NCI-H82 treated with DMSO at 0.1 percent for 48 hours (cell line): Measurements from ENCODE around the gene RBCK1.

ENCODE experiments used
- DNase-seq: peaks from one replicate; lab custom pipeline; 2025; ENCODE audit not compliant: unreplicated experiment; lab: John Stamatoyannopoulos, UW

Gene RBCK1

DNA sequence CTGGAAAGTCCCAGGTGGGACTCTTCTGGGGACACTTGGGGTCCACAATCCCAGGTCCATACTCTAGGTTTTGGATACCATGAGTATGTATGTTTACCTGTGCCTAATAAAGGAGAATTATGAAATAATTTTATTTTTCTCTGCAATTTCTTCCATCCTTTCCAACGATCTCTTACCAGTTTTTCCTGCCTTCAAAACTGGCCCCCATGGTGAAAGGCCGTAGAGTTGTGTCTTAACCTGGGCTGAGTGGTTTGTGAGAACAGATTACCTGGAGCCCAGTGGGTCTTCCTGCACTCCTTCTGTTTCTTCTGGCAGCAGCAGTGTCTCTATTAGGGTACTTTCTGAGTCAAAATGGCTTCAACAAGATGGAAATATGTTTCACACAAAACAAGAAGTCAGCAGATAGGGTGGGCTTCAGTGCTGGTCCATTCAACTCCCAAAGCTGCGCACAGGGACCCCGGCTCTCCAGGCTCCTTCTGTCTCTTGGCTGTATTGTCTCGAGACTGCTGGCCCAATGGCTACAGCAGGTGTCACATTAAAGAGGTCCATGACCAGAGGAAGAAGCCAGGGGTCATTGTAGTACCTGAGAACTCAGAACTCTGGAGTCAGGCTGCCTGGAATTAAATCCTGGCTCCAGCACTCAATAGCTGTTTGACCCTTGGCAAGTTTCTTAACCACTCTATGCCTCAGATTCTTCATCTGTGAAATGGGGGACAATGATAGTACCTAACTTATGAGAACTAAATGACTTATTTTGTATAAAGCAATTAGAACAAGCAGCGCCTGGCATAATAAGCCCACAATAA, 10.5 kb upstream of the RBCK1 start:
- no peak for DNase-seq

DNA sequence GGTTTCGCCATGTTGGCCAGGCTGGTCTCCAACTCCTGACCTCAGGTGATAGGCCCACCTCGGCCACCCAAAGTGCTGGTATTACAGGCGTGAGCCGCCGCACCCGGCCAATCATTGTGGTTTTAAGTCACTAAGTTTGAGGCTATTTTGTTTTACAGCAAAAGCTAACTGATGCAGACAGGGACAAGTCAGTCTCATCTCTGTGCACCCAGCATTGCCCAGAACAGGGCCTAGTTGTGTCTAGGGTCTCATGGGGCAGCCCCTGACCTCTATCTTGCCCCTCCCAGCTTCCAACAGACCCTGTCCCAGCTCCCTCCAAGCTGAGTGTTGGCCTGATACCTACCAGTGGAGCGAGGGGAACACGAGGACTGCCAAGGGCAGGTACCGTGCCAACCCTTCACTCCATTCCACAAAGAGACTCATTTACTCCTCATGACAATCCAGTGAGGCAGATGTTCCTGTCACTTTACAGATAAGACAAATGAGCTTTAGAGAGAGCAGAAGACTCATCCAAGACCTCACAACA, 8.9 kb upstream of the RBCK1 start:
- no peak for DNase-seq

DNA sequence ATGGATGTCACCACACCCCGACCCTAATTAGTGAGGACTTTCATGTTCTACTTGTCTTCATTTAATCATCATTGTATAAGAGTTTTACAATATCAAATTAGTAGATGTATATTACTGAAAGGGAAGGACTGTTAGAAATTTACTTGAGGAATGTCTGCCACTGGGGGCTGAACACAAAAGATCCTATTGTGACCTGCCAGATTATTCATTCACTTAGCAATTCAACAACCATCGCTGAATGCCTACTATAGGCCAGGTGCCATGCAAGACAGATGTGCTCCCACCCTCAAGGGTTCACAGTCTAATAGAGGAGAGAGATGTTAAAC, 8.0 kb upstream of the RBCK1 start:
- no peak for DNase-seq

DNA sequence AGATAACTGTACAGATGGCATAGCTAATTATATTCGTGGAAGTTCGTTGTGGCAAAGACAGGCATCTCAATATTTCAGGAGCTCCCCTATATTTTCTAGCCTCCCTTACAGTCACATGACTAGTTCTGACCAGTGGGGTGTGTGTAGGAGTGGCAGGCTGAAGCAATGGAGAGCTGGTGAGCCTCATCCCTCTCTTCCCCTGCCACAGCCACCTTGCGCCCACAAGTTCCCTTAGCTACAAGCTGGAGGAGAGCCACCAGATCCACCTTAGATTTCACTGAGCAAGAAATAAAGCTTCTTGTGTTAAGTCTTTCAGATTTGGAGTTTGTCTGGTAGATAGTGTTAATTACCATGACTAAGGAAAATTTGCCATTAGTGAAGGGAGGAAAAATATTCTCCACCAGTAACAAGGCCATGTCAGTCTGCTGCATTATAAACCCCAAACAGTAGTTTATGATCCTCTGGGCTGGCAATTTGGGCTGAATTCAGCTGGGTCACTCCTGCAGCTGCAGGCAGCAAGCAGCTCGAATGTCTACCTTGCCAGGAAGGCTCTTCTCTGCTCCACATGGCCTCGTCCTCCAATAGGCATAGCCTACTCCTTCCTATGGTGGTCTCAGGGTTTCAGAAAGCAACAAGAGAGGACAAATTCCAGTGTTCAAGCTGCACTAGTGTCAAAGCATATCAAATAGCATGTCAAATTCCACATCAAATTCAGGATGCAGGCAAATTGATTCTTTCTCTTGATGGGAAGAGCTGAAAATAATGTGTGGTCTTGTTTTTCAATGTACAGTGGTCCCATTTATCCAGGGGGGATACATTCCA, 7.4 kb upstream of the RBCK1 start:
- DNase-seq, result no peak

DNA sequence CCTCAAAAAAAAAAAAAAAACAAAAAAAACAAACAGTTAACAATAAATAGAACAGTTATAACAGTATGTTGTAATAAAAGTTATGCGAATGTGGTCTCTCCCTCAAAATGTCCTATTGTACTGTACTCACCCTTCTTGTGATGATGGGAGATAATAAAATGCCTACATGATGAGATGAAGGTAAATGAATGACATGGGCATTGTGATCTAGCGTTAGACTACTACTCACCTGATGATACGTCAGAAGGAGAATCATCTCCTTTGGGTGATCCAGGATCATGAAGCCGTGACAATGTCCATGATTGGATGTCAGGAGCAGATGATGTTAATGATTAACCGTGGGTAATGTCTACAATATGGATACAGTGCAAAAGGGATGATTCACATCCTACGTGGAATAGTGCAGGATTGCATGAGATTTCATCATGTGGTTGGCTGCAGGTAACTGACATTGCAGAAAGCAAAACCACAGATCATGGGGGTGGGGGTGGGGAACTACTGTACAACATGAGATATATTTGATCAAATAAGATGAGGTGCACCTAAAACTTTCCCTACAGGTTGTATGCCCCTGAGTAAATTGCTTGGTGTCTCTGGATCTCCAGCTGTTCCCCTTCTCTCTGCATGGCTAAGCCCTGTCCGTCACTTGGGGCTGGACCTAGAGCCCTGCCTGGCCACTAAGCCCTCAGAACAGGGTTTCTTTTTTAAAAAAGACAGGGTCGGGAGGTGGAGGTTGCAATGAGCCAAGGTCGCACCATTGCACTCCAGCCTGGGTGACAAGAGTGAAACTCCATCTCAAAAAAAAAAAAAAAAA, 6.2 kb upstream of the RBCK1 start:
- DNase-seq, result no peak

DNA sequence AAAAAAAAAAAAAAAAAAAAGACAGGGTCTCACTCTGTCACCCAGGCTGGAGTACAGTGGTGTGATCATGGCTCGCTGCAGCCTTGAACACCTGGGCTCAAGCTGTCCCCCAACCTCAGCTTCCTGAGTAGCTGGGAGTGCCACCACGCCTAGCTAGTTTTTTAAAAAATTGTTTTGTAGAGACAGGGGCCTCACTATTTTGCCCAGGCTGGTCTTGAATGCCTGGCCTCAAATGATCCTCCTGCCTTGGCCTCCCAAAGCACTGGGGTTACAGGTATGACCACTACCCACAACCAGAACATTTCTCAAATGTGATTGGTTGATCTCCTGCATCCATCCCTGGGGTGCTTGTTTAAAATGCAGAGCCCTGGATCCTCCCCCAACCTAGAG, 5.6 kb upstream of the RBCK1 start:
- DNase-seq, result no peak

DNA sequence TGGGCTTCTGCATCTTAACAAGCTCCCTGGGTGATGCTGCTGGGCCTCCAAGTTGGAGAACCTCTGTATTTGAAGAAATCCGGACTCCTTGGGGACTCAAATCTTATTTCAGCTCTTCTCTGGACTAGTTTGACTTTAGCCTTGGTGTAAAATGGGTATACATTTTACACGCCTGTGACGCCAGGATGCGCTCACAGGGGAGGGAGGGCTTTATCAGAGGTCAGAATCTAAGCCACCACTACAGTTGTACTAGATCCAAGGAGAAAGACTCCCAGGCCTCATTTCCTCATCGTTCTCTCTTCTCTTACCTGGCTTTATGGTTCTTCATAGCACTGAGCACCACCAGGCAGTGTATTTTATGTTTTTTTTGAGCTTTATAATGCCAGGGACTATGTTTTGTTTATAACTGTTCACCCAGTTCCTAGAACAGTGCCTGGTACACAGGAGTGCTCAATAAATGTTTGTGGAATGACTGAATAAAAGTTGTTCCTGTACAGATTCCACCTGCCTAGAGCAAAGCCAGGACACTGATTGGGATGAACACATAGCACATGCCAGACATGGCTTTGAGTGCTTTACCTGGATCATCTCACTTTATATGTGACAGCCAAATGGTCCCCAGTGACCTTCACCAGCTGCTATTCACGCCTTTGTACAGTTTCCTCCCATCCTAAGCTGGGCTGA, 5.1 kb upstream of the RBCK1 start:
- no peak for DNase-seq

DNA sequence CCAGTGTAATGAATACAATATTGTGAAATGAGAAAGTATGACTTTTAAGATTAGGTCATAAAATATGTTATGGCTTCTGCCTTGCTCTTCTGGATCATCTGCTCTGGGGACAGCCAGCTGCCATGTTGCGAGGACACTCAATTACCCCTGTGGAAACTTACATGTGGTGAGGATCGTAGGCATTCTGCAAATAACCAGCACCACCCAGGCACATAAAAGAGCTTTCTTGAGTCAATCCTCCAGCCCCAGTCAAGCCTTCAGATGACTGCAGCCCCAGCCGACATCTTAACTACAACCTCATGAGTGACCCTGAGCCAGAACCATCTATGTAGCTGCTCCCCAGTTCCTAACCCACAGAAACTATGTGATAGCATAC, 4.5 kb upstream of the RBCK1 start:
- no peak for DNase-seq

DNA sequence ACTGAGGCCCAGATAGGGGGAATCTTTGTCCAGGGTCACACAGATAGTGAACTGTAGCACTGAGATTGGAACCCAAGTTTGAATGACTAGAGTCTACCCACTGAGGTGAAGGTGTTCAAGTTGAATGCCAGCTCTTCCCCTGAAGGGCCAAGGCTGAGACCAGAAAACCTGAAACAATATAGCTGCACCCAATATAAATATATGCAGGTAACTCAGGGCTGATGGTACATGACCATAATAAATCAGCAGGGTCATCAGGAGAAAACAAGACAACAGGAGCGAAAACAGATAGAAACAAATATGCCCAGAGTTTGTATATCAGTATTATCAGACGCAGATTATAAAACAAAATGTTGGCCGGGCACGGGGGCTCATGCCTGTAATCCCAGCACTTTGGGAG, 4.0 kb upstream of the RBCK1 start:
- DNase-seq, result no peak

DNA sequence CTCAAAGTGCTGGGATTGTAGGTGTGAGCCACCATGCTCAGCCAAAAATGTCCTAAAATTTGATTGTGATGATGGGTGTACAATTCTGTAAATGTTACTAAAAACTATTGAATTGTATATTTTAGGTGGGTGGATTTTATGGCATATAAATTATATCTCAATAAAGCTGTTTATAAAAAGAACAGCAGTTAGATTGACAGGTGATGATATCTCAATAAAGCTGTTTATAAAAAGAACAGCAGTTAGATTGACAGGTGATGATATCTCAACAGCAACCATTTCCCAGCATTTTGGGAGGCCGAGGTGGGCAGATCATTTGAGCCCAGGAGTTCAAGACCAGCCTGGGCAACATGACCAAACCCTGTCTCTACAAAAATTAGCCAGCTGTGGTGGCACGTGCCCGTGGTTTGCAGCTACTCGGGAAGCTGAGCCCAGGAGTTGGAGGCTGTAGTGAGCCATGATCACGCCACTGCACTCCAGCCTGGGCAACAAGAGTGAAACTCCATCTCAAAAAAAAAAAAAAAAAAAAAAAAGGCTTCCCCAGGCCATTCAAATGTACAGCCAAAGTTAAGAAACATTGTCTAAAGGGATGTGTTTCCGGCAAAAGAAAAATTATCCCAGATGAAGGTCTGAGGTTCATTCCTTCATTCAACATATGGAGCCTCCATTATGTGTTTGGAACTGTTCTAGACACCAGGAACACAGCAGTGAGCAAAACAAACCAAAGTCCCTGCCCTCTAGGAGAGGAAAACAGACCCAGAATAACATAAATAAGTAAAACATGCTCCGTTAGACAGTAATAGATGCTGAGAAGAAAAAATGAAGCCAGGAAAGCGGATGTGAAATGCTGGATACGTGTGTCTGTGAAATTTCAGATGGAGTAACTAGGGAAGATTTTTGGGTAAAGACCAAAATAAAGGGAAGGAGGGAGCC, 1.6 kb upstream of the RBCK1 start:
- DNase-seq, result no peak

DNA sequence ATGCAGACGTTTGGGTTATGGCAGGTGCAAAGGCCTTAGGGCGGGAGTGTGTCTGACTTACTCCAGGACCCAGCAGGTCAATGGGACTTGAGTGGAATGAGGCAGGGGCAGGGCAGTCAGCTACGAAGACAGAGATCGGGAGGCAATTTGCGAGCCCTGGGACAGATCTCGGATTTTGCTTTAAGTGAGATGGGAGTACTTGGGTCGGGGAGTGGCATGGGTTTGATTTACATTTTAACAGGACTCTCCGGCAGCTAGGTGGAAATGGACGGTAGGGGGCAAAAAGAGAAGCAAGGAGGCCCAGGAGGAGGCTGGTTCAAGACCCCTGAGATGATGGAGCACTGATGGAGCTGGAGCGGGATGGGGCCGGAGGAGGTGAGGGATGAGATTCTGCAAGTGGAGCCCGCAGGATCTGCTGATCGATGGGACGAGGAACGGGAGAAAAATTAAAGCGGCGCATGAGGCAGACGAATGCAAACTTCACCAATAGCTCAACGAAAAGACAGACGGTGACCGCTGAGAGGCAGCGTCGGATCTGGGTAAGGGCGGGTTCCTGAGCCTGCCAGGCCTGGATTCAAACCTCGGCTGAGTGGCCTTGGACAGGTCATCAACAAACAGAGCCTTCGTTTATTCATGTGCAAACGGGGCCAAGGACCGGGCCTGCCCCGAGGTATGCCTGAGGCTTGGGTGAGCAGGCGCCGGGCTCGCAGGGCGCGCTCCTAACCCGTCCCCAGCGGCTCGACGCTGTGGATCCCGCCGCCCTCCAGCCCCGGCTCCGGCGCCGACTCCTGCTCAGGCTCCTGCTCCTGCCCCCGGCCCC, 756 bp upstream of the RBCK1 start:
- DNase-seq, result peak; percentile 59

DNA sequence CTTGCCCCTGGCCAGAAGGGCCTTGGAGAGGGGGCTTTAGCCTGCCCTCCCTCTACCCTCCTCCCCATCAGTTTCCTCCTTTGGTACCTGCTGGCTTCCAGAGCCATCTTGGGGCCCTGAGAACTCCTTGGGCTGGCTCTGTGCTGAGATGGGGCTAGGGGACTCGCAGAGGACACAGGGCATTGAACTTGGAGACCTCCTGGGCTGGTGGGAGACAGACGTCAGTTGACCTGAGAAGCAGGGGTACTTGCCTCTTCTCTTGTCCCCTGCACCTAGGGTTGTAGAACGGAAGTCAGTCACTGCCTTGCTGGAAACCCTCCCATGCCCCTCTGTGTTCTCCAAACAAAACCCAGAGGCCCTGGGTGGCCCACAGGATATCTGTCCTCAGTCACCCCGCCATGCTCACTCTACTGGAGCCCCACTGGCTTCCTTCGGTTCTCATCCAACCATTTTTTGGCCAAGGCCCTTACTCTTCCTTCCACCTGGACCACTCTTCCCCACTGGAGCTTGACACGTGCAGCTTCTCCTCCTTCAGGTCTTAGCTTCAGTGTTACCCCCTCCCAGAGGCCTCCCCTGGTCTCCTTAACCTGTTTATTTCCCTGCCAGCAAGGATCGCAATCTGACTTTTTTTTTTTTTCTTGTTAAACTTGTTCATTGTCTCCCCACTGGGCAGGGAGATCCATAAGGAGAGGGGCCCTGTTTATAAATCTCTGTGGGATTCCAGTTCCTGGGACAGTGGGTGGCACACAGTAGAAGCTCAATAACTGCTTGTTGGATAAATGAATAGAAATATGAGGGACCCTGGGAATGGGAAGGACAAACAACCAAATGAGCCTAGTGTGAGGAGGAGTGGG, 971 bp downstream of the RBCK1 start:
- DNase-seq, result no peak

DNA sequence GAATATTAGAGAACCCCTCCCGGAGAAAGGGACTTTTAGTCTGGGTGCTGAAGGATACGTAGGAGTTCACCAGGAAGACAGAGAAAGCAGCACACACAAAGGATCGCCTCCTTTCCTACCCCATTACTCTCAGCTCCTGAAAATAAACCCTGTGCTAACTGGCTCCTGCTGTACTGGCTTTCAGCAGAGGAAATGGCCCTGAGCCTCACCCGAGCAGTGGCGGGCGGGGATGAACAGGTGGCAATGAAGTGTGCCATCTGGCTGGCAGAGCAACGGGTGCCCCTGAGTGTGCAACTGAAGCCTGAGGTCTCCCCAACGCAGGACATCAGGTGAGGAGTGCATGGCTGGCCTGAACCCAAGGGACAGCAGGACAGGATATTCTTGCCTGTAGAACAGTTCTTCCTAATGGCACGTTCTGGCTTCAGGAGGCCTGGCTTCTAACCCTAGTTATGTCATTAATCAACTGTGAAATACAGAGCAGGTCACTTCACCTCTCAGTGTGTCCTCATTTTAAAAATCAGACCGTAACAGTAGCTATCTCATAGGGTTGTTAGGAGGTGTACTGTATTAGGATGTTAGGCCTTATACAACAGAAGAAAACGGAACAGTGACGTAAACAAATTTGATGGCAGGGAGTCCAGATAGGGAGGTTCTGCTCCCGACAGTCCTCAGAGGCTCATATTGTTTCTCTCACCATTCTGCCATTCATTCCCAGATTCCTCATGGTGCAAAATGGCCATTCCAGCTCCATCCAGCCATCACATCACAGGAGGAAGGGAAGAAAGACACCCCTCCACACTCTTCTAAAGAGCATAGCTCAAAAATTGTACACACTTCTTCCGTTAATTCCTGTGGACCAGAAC, 1.8 kb downstream of the RBCK1 start:
- DNase-seq, result no peak

DNA sequence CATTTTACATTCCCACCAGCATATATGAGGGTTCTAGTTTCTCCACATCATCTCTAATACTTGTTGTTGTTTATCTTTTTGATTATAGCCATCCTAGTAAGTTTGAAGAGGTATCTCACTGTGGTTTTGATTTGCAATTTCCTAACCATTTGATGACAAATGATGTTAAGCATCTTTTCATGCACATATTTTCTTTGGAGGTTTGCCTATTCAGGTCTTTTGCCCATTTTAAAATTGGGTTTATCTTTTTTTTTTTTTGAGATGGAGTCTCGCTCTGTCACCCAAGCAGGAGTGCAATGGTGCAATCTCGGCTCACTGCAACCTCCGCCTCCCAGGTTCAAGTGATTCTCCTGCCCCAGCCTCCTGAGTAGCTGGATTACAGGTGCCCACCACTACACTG, 4.0 kb downstream of the RBCK1 start:
- no peak for DNase-seq

DNA sequence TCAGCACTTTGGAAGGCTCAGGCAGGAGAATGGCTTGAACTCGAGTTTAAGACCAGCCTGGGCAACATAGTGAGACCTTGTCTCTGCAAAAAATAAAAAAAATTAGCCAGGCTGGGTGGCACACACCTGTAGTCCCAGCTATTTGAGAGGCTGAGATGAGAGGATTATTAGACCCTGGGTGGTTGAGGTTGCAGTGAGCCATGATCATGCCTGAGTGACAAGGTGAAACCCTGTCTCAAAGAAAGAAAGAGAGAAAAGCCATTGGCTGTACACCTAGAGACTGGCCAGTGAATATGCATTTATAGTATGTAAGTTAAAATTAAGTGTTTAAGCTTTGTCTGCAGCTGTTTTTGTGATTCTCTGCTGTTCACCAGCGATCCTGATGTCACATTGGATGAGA, 6.1 kb downstream of the RBCK1 start:
- no peak for DNase-seq

DNA sequence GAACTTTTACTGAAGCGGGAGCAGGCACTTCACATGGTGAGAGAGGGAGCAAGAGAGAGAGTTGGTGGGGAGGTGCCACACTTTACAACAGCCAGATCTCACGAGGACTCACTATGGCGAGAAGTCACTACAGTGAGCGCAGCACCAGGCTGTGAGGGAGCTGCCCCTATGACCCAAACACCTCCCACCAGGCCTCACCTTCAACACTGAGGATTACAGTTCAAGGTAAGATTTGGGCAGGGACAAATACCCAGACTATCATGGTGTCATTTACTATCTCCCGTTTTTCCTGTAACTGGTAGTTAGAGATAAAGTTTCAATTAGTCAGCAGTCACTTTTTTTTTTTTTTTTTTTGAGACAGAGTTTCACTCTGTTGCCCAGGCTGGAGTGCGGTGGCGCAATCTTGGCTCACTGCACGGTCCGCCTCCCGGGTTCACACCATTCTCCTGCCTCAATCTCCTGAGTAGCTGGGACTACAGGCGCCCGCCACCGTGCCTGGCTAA, 7.8 kb downstream of the RBCK1 start:
- no peak for DNase-seq
